B cell (primary cell): ENCODE data around the gene SLC39A2.

Experiments used
- EZH2 ChIP-seq: IDR thresholded peaks from 2 replicates; pipeline ENCODE4 v1.6.1; 2012; ENCODE audit warnings: borderline replicate concordance, low read depth, mild to moderate bottlenecking, moderate library complexity, low read length; ENCODE audit not compliant: insufficient read depth, poor library complexity, severe bottlenecking
- TF ChIP-seq, protein P1 (sequence below): fragments of 200-600 bp; IDR thresholded peaks from one replicate; pipeline ENCODE4 v1.8.0; 2022; ENCODE audit warnings: antibody characterized with exemption, mild to moderate bottlenecking

DNA sequence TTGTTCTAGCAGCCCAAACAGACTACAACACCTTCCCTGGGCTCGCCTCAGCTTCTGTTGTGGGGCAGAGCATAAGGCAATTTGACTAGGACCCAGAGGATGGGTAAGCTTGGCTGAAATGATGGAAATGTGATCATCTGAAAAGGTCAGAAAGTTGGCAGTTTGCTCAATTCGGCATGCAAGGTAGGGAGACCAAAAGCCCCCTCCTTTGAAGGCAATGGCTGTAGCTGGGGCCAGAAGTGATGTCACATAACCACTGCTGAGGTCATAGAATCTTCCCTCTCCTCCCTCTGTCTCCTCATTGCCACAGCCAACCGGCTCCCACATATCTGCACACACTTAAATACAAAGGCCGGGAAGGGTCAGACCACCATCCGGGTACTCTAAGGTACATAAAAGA lies 30.8 kb downstream of the SLC39A2 start, which contains the start of gene TPPP2:
- TF ChIP-seq, protein P1, sequence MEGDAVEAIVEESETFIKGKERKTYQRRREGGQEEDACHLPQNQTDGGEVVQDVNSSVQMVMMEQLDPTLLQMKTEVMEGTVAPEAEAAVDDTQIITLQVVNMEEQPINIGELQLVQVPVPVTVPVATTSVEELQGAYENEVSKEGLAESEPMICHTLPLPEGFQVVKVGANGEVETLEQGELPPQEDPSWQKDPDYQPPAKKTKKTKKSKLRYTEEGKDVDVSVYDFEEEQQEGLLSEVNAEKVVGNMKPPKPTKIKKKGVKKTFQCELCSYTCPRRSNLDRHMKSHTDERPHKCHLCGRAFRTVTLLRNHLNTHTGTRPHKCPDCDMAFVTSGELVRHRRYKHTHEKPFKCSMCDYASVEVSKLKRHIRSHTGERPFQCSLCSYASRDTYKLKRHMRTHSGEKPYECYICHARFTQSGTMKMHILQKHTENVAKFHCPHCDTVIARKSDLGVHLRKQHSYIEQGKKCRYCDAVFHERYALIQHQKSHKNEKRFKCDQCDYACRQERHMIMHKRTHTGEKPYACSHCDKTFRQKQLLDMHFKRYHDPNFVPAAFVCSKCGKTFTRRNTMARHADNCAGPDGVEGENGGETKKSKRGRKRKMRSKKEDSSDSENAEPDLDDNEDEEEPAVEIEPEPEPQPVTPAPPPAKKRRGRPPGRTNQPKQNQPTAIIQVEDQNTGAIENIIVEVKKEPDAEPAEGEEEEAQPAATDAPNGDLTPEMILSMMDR = no peak
- no peak for TF ChIP-seq EZH2
